GM19455 (cell line): Measurements from ENCODE around the gene GABPB2.

ENCODE experiments used
- ATAC-seq: cut with Tn5 transposase; IDR thresholded peaks from one replicate; pipeline ENCODE4 v1.9.1; 2021; ENCODE audit not compliant: unreplicated experiment

GABPB2 gene

GRCh38 chr1:151158326-151158725 is 87.8 kb downstream of the GABPB2 start:
- ATAC-seq: no peak

DNA sequence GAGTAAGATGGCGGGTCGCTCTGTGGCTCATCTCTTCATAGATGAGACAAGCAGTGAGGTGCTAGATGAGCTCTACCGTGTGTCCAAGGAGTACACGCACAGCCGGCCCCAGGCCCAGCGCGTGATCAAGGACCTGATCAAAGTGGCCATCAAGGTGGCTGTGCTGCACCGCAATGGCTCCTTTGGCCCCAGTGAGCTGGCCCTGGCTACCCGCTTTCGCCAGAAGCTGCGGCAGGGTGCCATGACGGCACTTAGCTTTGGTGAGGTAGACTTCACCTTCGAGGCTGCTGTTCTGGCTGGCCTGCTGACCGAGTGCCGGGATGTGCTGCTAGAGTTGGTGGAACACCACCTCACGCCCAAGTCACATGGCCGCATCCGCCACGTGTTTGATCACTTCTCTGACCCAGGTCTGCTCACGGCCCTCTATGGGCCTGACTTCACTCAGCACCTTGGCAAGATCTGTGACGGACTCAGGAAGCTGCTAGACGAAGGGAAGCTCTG is 88.2 kb downstream of the GABPB2 start:
- no peak for ATAC-seq

DNA sequence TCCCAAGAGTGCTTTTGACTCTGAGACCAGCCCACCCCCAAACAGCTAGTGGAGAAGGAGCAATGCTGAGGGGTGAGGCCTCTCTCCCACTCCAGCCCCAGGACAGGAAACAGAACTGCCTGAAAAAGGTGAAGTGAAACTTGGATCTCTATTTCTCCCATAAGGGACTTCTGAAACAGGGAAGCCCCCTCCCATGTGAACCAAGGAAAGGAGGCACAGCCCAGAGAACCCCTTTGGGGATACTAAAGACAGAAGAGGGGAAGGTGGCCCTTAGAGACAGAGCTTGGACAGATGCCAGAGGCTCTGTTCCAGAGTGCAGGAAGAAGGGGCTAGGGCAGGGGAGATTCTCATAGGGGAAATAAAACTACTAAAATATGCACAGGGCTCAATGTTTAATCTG is 88.8 kb downstream of the GABPB2 start:
- no peak for ATAC-seq

DNA sequence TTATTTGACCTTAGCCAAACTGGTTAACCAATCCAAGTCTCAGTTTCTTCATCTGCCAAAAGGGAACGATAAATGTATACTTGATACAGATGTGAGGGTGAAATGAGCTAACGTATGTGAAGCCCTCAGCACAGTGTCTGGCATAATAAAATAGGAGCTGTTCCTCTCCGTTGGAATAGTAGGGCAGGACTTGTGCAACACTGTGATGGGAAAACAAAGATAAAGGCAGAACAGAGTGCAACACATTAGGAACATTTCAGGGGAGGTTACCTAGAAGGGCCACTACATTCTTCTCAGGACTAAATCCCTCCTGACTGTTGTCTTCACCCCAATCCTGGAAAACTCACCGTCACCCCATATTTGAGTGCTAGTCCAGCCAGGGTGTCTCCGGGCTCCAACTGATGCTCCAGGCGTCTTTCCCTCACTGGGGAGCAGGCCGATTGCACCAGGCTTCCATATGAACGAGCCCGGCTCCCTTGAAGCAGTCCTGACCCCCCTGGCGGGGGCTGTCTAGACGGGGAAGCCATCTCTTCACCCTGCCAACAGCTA is 94.2 kb downstream of the GABPB2 start:
- ATAC-seq: no peak

DNA sequence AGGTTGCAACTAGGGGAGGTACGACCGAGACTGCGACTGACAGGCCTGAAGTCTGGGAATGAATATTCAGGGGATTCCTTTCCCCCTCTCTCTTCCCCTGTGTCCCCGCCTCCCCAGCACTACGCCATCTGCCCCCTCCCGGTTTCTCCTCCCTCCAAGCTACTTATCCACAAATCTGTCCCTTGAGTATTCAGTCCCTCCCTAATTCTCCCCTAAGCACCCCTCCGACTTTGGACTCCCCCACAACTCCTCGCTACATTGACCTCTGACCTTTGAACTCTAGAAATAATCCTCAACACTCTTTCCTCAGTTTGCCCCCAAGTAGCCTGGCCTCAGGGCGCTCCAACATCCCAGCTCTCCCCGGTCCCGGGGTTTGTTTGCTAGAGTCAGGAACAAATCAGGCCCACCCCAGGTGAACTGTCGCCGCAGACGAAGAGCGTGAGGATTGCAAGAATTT is 94.7 kb downstream of the GABPB2 start:
- ATAC-seq: peak; percentile 18

GRCh38 chr1:151165738-151166504 is 95.4 kb downstream of the GABPB2 start, which contains the start of the genes LYSMD1 and SCNM1:
LYSMD1 (minus strand) TSS chr1:151165902; CDS start chr1:151165258, 644 bp downstream.
SCNM1 (plus strand) TSS chr1:151166144; CDS start chr1:151166153, 9 bp downstream.
- ATAC-seq: peak; percentile 68

GRCh38 chr1:151166505-151166956 is 96.0 kb downstream of the GABPB2 start:
- peak; percentile 7 for ATAC-seq

GRCh38 chr1:151167116-151167515 is 96.6 kb downstream of the GABPB2 start:
- ATAC-seq: no peak

DNA sequence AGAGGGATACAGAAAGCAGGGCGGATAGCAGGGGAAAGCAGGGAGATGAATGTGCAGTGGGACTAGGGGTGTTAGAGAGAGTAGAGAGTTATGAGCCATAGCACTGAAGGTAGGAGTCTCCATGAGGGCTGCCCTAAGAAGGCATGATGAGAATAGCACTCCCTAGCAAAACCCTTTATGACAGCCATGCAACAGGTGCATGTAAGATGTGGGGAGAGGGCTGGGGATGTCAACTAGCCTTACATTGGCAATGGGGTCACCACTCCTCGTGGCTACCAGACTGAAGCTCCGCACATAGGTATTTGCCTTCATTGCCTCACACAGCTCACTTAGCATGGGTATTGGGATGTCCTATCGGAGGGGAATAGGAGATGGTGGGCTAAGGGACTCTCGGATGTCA is 100.6 kb downstream of the GABPB2 start:
- no peak for ATAC-seq
